ENCODE measurements around the gene POMC.

- TF ChIP-seq CTCF (IDR thresholded peaks at IDR 0.05; ENCODE audit: low read depth, low read length) (no peak), EZH2phosphoT487 (IDR thresholded peaks at IDR 0.05; ENCODE audit: low read depth) (no peak)
These were observed 7.2 kb downstream of the POMC start for GRCh38 chr2:25161055-25161781.
